Measurements from ENCODE around the gene ANO3. TPM values are rescaled to one million over a fixed set of nuclear protein-coding genes. Genes with fewer than 3 reads are reported as not detected.

The ANO3 gene
- total RNA-seq, 1 donor from 2014 or later = not detected

DNA sequence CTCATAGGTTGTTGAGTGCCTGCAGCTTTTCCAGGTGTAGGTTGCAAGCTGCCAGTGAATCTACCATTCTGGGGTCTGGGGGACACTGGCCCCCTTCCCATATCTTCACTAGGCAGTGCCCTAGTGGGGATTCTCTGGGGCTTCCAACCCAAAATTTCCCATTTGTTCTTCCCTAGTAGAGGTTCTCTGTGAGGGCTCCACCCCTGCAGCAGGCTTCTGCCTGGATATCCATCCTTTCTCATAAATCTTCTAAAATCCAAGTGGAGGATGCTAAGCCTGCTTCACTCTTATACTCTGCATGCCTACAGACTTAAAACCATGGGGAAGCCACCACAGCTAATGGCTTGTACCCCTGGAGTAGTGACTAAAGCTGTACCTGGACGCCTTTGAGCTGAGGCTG, 33.4 kb downstream of the ANO3 start:
- no peak for DNase-seq

DNA sequence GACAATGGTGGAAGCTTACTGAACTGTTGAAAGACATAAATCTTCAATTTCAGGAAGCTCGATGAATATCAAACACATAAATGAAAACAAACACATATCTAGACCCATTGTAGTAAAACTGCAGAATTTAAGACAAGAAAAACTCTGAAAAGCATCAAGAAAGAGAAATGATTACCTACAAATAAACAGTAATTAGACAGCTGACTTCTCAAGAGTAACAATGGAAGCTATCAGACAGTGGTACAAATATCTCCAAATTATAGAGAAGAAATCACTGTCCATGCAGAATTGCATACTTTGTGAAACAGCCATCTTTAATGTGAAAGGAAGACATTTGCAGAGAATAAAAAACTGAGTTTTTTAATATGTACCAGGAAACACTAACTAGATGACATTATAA, 45.7 kb downstream of the ANO3 start:
- DNase-seq = no peak

DNA sequence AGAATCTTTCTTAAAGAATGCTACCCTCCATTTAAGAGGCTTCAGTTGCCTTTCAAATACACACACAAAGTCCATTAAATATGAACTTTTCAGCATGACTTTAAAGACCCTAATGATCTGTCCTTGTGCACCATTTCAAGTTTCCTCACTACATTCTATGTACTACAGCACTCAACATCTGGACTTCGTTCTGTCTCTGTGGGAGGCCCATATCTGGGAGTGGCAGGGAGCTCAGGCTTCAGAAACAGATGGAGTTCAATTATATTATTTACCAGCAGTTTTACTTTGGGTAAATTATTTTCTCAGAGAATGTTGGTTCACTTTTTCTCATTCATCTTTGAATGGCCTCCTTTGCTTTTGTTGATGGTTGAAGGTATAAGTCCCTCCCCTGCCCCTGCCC, 67.4 kb downstream of the ANO3 start:
- no peak for DNase-seq

DNA sequence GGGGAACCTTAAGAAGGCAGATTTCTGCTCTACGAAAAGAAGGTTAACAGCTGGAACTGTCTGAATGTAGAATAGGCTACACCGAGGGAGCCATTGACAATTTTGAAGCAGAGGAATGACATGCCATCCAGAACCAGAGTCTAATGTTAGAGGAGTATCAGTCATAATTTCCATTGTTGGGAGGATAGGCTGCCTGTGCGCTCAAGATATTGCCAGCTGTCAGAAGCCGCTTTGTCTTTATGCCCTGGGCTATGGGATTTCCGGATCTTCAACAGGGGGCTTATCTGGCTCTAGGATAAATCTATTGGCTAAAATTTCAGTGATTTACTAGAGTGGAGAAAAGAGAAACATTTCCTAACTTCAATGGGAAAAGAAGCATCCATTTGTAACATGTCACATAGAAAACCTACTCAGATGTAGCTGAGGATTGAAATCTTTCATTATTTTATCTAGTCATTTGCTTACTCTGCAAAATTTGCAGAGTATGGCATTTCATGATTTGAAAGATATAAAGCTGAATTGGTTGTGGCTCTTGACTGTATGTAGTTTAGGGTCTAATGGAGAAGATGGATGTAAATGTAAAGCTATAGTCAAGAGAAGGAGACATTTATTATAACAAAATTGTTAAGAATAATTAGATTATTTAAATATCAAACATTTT, 78.9 kb downstream of the ANO3 start:
- no peak for DNase-seq

DNA sequence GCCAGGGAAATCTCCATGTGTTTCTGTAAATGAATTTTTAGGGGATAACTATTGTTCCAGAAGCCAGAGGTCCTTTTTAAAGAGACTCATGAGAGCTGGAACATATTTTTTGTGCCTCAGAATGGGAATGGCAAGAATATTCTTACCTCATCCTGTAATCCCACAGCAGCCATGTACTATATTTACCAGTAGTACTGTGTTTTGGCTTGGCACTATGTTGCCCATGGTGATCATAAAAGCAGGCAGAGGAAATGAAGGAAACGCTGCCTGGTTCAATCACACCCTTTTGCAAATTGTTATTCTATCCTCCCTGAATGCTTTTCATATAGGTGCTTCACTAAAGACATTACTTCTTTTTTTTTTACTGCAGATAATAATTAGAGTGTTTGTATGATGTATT, 81.0 kb downstream of the ANO3 start:
- DNase-seq = no peak

DNA sequence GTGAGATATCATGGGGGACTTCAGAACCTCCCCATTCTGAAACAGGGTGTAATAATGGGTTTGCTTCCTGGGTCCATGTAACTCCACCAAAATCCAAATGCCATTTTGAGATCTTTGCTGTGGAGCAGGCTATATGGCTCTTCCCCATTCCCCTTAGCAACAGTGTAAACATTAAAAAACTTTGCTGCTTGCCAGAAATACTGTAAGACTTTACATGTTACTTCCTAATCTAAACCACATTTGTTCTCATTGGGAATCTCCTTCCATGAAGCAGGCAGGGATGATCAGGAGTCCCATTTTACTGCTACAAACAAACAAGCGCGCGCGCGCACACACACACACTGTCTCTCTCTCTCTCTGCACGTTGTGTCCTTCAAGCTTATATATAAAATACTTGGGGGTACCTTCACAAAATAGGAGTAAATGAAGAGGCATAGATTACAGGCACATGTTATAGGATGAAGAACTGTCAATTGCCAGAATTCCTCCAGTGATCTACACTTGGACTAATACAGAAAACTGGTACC, 86.5 kb downstream of the ANO3 start:
- no peak for DNase-seq

DNA sequence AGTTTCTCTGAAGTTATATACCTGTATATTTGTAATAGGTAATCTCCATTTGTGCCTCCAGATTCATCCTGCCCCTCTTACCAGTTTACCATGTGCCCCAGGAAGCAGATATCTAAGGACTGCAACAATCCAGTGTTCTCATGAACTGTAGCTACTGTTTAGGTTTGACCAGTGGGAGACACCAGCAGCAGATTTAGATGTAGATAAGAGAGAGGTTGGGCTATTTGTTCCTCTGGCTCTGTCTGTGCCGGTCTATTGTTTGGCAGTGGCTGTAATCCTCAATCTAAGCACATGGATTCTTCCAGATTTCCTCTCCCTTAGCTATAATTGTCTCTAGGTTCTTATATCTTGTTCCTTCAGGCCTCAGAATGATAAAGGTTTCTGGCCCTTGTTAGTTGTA, 88.4 kb downstream of the ANO3 start:
- DNase-seq = no peak

DNA sequence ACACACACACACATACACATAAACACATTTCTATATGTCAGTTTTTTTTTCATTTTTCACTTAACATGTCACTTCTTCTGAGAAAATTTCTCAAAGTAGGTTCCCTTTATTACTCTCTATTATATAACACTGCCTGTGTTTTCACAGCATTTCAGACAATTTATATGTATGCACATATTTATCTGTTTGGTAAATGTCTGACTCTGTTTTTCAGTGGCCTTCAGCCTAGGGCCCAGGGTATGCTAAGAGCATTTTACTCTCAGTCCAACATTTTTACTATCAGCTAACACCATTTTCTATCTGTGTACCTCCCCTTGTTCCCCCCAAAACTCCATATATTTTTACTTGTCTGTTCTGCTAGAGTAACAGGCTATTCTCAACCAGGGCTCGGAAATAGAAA, 92.3 kb downstream of the ANO3 start:
- no peak for DNase-seq

DNA sequence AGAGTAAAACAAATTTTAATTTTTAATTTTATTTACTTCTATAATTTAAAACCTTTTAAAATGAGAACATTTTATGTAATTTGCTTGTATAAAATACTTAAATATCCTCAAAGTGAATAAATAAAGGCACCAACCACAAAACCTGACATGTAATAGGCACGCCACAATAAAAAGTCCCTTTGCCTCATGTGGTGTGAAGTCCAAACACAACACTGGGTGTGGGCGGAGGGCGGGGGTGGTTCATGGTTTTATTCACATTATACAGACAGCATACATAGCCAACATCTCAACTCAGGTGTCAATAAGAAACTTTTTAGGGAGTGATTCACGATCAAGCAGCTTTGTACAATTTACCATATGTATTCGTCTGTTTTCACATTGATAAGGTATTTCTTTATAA, 107.9 kb downstream of the ANO3 start:
- no peak for DNase-seq

DNA sequence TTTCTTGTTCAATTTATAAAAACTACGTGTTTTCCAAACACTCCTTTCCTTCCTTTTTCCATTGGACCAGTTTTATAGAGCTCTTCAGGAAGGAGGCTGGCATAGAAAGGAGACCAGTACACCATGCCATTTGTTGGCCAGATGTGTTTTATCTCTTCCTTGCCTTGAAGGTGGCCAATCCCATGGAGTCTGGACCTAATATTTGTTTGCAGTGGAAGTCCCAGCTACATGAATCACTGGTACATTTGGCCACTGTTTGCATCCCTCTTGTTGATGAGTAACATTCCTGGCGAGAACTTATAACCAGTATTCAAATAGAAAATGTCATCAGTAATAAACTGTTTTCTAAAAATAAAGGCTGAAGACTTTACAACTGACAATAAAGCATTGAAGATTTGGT, 110.2 kb downstream of the ANO3 start:
- no peak for DNase-seq

DNA sequence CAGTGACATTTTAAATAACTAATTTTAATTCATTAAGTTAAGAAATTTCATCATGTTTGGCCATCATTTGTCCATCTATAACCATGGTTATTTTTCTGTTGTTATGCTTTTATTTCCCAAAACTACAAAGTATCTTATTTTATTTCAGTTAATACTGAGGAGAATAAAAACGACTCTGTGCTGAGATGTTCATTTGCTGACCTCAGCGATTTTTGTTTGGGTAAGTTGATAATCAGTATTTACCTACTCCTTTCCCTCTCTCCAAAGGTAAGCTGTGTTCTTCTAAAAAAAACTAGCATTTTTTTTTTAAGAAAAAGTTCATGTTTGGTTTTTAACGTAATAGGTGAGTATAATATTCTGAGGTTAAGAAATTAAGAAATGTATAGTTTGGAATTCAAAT, 111.7 kb downstream of the ANO3 start:
- DNase-seq = no peak

DNA sequence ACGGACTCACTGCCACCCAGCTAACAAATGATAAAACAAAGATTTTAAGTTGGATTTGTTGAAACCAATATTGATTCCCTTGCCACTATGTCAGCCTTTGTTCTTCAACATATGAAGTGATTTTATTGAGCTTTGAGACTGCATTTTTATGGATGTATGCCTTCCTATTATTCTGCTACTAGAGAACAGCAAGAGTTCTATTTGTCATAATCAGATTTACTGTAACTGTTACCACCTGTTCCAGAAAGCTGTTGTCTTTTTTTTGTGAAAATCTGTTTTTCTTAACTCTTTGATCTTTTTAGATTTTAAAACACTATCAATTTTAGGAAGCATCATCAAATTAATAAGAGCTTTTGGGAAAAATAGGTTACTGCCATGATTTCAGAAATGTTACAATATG, 125.7 kb downstream of the ANO3 start:
- DNase-seq = no peak

DNA sequence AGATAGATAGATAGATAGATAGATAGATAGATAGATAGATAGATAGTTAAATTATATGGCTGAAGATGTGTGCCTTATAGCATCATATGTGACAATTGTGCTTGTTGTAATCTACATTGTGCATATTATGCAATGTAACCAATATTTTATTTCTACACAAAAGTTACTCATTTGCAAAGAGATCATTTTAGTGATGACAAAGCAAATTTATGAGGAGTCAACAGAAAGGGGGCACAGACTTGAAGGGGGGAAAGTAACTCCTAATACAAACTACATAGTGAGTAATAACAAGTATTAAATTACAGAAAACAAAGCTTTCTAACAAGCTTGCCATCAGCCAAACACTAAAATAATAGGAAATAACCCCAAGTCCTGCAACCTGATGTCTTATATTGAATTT, 133.3 kb downstream of the ANO3 start:
- DNase-seq = no peak

DNA sequence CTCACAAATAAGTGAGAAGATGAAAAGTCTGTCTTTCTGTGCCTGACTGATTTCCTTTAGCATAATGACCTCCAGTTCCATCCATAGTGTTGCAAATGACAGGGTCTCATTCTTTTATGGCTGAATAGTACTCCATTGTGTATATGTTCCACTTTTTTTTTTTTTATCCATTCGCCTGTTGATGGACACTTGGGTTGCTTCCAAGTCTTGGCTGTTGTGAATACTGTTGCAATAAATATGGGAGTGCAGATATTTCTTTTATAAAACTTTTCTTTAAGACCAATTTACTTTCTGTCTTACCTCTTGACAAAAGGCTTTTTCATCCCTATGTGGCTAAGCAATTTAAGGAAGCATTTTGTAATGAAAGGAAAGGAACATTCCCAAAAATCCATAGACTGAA, 135.6 kb downstream of the ANO3 start:
- DNase-seq = no peak

DNA sequence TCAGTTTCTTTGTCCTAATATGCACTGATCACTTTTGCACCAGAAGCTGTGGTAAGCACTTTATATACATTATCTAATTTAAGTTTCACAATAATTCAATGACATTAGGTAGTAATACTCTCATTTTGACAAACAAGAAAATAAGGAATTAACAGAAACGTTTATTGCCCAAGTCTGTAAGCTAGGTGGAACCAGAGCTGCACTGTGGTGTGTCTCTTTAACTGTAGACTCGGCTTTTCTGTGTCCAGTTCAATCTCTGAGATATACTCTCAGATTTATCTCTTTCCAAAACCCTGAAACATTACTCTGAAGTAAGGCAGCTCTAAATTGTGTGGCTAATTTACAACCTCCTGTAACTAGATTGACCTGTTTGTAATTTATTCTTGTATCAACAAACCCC, 139.1 kb downstream of the ANO3 start:
- no peak for DNase-seq

DNA sequence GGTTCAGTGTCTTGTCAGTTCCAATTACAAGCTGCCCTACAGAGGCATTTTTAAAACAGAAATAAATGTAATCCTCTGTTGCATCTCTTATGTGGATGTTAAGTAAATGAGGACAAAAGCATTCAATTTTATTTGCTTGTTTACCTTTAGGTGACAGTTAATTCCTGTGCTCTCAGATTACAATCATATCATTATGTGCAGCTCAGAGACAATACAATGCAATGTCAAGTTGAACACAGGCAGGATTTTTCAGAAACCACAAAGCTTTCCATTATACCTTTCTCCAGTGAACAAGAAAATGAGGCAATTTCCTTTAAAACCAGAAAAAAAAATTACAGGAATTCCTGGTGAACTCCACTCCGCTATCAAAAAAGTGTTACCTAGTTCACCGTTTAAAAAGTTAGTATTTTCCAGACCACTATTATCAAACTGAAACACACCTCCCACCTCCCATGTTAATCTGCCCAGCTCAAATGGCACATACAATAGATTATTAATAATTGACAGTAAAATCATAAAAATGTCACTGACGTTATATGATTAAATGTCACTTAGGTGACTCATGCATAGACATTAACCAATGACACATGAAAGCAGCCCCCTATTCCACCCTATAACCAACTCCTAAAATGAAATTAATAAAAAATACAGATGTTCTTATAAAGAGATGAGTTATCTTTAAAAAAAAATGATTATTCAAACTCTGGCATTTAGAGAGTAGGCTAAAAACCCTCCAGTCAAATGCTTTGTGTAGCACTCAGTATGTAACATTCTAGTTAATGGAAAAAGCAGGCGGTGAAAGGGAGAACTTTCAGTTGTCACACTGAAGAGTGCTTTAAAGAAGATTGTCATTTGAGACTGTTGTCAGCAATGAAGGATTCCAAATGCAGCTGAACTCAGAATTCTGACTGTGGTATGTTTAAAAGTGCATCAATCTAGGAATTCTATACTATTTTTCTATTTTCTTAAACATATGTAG, 141.6 kb downstream of the ANO3 start:
- DNase-seq = no peak

DNA sequence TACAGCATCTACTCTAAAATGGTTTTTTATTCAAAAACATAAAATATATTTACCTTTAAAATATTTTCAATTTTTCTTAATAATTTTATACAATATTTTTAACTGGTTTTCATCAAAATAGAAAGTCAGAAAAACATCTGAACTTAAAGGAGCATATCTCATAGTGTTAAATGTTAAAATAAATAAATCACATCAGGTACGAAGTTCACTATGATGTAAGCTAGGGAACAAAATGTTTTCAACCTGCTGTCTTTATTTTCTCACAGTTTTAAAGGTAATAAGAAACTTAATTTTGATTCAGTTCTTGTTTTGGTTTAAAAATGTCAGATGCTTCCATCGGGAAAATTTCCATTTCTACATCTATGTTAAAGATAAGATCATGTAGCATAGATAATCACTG, 142.5 kb downstream of the ANO3 start:
- no peak for DNase-seq

DNA sequence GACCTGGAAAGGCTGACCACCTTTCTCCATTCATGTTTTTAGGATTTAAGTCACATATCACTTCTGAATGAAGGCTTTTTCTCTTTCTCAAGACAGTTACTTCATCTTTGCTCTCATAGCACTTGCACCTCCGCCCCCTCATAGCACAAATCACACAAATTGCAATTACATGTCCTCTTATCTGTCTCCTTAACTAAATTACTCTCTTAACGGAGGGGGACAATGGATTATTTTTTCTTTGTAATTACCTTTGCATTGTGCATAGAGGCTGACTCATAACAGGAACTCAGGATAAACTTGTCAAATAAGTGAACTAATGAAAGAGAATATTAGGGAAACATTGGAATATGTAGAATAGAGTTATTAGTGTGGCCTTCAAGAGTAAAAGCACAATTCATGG, 145.5 kb downstream of the ANO3 start:
- DNase-seq = no peak

DNA sequence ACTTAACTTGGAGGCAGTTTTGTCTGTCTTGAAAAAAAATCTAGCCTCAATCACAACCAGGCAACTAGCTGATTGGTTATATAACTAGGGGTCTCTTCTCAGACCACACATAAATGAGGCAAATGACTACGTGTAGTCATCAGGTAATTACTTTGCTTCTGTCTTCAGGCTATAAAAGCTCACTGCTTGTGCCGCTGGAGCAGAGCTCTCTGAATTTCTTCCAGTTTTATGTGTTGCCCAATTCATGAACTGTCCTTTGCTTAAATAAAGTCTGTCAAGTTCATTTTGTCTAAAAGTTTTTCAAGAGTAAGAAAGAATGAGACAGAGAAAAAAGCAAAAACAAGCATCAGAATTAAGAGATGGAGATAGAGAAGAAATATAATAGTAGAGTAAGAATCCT, 146.8 kb downstream of the ANO3 start:
- no peak for DNase-seq

DNA sequence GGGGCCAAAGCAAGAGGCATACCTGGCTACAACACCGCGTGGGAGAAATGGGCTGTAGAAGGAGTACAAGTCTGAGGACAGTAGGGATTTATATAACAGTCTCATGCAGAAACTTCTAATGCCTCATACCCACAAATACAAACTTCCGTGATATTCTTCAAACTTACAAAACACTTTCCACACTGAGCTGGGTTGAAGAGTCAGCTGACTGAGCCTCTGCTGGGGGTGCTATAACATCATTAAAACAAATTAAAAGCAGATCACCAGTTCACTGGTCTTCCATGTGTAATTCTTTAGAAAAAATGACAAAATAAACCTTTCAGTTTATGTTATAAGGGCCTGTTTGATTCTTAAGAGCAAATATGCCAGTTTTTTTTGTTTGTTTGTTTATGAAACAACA, 148.1 kb downstream of the ANO3 start:
- no peak for DNase-seq

DNA sequence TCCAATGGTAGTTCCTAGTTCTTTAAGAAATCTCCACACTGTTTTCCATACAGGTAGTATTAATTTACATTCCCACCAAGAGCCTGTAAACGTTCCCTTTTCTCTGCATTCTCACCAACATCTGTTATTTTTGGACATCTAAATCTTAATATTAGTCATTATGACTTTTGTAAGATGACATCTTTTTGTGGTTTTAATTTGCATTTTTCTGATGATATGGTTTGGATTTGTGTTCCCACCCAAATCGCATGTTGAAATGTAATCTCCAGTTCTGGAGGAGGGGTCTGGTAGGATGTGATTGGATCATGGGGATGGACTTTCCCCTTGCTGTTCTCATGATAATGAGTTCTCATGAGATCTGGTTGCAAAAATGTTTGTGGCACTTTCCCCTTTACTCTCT, 151.2 kb downstream of the ANO3 start:
- DNase-seq = no peak

DNA sequence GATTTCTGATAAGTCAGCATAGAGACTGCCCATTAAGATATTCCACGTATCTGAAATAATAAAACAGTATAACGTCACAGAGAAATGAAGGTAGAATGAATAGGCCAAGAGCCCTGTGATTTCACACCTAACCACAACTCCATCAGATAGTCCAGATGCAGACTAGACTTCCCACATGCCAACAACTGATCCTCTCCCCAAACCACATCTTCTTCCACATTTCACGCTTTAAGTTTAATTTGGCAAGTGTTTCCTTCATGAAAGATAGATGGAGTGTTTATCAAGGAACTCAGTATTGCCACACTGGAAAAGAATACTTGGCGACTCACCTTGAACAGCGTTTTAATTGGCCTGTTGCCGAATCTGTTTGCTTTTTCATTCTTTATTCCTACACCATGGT, 158.6 kb downstream of the ANO3 start:
- no peak for DNase-seq

DNA sequence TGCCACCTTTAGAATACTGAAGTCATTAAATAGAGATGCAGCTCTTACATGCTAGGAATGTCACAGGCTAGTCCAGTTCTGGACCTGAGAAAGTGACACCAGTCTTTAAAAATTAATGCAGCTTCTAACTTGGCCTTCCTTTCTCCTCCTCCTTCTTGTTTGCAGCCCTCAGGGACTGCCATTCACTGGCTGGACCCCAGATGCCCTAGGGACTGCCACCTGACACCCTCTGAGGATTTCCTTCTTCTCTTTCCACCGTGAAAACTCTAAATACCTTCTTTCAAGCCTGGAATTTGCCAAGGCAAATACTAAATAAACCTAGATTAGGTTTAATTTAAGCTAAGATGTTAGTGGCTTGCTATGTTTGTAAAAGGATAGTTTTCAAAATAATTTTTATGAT, 161.7 kb downstream of the ANO3 start:
- no peak for DNase-seq

DNA sequence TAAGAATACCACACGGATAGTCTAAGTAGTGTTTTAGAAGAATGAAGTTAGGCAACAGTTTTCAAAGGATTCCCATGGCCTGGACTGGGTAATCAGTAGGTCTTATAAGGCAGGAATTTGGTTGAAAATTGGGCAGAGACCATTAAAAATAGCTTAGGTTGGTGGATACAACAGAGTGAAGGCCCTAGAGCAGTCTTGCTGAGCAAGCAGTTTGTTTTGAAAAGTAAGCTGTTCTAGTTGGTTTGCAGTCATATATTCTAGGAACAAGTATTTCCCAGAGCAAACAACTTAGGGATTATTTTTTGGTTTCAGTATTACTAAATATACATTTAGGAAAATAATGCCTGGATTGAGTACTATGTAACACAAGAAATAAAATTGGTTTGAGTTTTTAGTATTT, 175.3 kb downstream of the ANO3 start:
- DNase-seq = no peak
